Activated CD4-positive, alpha-beta T cell treated with anti-CD3 and anti-CD28 coated beads, Interleukin-2, amount 10 ng/mL, durations not matched to agents 7 days and 5 days (primary cell): ENCODE results near the gene WWOX. TPM values are rescaled to one million over a fixed set of nuclear protein-coding genes. Genes with fewer than 3 reads are reported as not detected.

ENCODE experiments used
- CTCF ChIA-PET: fragments of 350-600 bp; sonication (Branson Sonifier 250); formaldehyde crosslinking; loops from one replicate; lab custom pipeline; 2021; ENCODE audit warnings: antibody characterized with exemption; lab: Charles Lee
- POLR2A ChIA-PET: fragments of 350-600 bp; sonication (Branson Sonifier 250); formaldehyde crosslinking; loops from one replicate; lab custom pipeline; 2021; ENCODE audit warnings: antibody characterized with exemption; lab: Charles Lee
- DNase-seq: peaks from one replicate; pipeline ENCODE4 v3.0.0-alpha.2; 2020
- H3K27ac Mint-ChIP-seq: one replicate; pipeline ENCODE4 v1.8.0; 2021; ENCODE audit warnings: mild to moderate bottlenecking, moderate library complexity, mixed read lengths
- H3K27me3 Mint-ChIP-seq: one replicate; pipeline ENCODE4 v1.8.0; 2021; ENCODE audit warnings: mixed read lengths
- H3K36me3 Mint-ChIP-seq: one replicate; pipeline ENCODE4 v1.8.0; 2021; ENCODE audit warnings: low read depth, mixed read lengths
- H3K4me1 Mint-ChIP-seq: one replicate; pipeline ENCODE4 v1.8.0; 2021; ENCODE audit warnings: mixed read lengths
- H3K4me3 Mint-ChIP-seq: one replicate; pipeline ENCODE4 v1.8.0; 2021; ENCODE audit warnings: mild to moderate bottlenecking, moderate library complexity, mixed read lengths
- H3K9me3 Mint-ChIP-seq: one replicate; pipeline ENCODE4 v1.8.0; 2021; ENCODE audit warnings: mixed read lengths
- total RNA-seq, 2 experiments: library from RNA; stranded (reverse); gene quantifications; one replicate each; pipeline ENCODE4 v1.2.3, GENCODE V29; 2021

The WWOX gene
- total RNA-seq, 2 experiments from 2014 or later, result 22.2 to 28.9 TPM

DNA sequence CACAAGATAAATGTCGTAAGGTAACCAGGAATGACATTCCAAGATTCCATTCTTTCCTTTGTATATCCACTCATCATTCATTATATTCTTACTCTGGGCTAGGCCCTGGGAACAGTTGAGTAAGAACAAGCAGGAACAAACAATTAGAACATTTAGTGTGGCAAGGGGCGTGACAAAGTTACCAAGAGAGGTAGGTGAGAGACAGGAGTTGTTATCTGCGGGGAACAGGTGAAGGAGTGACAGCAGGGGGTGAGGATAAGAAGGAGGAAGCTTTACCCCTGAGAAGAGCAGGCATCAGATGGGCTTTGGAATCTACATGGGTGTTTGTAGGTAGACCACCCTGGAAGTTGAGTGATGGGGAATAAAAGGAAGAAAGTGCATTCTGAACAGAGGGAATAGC lies 568.9 kb downstream of the WWOX start:
- Mint-ChIP-seq H3K4me1 (no peaks in the 10 kb centered on the region), H3K4me3 (no peak overlapping the region), H3K9me3 (no peaks in the 10 kb centered on the region), H3K27ac (peak overlapping the region; percentile 16), H3K27me3 (no peaks in the 10 kb centered on the region), H3K36me3 (no peaks in the 10 kb centered on the region)
- ChIA-PET CTCF (no interaction called here), POLR2A (no interaction called here)
- DNase-seq, result no peak

DNA sequence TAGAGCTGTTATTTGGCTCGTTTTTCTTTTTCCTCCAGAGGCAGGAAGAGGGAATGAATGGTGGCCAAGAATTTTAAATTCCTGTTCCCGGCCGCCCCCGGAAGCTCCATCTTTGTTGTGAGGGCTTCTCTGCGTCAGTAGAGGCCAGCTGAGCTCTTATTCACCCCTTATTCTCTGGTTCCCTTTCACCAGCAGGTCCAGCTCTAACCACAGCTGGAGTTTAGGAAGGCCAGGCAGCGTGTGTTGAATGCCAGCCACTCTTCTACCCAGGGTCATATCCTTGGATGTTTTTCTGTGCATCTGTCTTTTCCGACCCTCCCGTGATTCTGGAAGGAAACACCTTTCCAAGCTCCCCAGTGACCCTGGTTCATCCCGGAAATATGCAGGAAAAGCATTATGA lies 570.5 kb downstream of the WWOX start:
- Mint-ChIP-seq H3K9me3 (no peaks in the 10 kb centered on the region), H3K36me3 (no peaks in the 10 kb centered on the region), H3K27me3 (no peaks in the 10 kb centered on the region), H3K27ac (no peak overlapping the region), H3K4me3 (no peak overlapping the region), H3K4me1 (no peaks in the 10 kb centered on the region)
- ChIA-PET POLR2A (no interaction called here), CTCF (no interaction called here)
- no peak for DNase-seq

GRCh38 chr16:78672779-78673556 lies 573.5 kb downstream of the WWOX start:
- POLR2A ChIA-PET, result no interaction called here
- Mint-ChIP-seq H3K27ac (no peak overlapping the region), H3K27me3 (no peaks in the 10 kb centered on the region), H3K4me3 (no peak overlapping the region), H3K4me1 (peaks cover 5% of the 10 kb centered on the region), H3K9me3 (no peaks in the 10 kb centered on the region), H3K36me3 (no peaks in the 10 kb centered on the region)
- CTCF ChIA-PET, result interaction anchor here (0.6 kb wide), 1 partner anchor 764 kb away, joined by 4 read pairs; no protein-coding TSS in a partner anchor
- DNase-seq, result no peak

DNA sequence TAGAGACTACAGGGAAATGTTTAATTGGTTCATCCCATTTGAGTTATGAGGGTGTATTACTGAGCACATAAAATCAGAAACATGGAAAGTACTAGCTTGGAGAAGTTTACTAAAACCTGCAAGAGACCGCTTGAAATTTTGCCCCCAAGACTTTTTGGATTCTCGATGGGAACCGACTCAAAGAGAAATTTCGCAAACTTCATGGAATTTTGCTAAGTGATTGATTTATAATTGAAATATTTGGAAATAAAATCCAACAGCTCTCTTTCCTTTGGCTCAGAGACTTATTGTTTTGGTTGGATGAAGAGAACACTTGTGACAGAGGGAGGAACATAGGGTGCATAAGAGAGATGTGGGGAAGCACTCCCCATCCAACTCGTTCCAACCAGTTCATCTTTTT lies 574.4 kb downstream of the WWOX start:
- no peaks in the 10 kb centered on the region for H3K27me3 Mint-ChIP-seq
- peaks cover 5% of the 10 kb centered on the region for H3K4me1 Mint-ChIP-seq
- ChIA-PET CTCF (interaction anchor here (0.6 kb wide), 1 partner anchor 445 kb away, joined by 3 read pairs; no protein-coding TSS in a partner anchor), POLR2A (no interaction called here)
- no peaks in the 10 kb centered on the region for H3K36me3 Mint-ChIP-seq
- DNase-seq, result no peak
- H3K4me3 Mint-ChIP-seq, result no peak overlapping the region
- no peaks in the 10 kb centered on the region for H3K9me3 Mint-ChIP-seq
- H3K27ac Mint-ChIP-seq, result no peak overlapping the region

DNA sequence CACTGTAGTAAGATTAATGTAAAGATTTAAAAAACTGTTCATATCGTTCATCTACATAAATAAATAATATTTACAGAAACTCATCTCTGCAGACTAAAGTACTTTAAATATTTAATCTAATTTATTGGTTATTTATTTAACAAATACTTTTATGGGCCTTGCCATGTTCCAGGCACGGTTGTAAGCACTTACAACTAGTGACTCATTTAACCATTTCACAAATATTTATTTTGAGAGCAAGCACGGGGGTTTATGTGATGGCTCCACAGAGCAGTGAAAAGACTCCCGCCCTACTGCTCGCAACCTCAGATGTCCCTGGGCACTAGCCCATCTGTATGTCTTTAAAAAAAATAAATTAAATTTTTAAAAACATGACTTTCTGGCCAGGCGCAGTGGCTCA lies 575.9 kb downstream of the WWOX start:
- DNase-seq, result no peak
- H3K4me1 Mint-ChIP-seq, result peaks cover 5% of the 10 kb centered on the region
- no peaks in the 10 kb centered on the region for H3K9me3 Mint-ChIP-seq
- CTCF ChIA-PET, result no interaction called here
- H3K27me3 Mint-ChIP-seq, result no peaks in the 10 kb centered on the region
- H3K36me3 Mint-ChIP-seq, result no peaks in the 10 kb centered on the region
- POLR2A ChIA-PET, result no interaction called here
- H3K4me3 Mint-ChIP-seq, result no peak overlapping the region
- no peak overlapping the region for H3K27ac Mint-ChIP-seq

- no peak for DNase-seq
- Mint-ChIP-seq H3K36me3 (no peaks in the 10 kb centered on the region), H3K27me3 (no peaks in the 10 kb centered on the region), H3K4me1 (peaks cover 5% of the 10 kb centered on the region), H3K27ac (no peak overlapping the region), H3K9me3 (no peaks in the 10 kb centered on the region), H3K4me3 (no peak overlapping the region)
- POLR2A ChIA-PET, result no interaction called here
- CTCF ChIA-PET, result interaction anchor here (0.7 kb wide), 1 partner anchor 604 kb away, joined by 3 read pairs; no protein-coding TSS in a partner anchor
Observed at GRCh38 chr16:78675951-78676792, 576.7 kb downstream of the WWOX start.

DNA sequence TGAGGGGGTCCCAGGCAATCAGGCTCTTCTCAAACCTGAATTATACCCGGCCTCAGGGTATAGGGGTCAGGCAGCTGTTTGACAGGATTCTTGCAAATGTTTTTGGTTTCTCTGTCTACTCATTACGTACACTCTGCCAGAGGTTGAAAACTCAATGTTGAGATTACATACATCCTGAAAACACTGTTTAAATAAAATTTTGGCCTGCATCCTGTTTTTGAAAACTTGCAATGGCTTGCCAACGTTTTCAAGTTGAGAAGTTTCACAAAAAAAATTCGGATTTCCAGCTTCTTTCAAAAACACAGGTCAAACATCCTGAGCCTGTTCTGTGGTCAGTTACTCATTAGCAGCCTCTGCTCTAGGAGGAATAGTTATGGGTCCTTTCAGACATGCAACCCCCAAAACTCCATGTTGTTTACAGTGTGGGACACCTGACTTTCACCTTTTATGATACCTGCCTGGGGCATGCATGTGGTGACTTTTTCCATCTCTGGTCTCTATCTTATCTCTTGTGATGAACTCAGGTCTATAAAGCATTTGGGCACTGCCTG lies 577.8 kb downstream of the WWOX start:
- no peaks in the 10 kb centered on the region for H3K27me3 Mint-ChIP-seq
- H3K4me3 Mint-ChIP-seq, result no peak overlapping the region
- no peak overlapping the region for H3K27ac Mint-ChIP-seq
- ChIA-PET POLR2A (no interaction called here), CTCF (no interaction called here)
- H3K4me1 Mint-ChIP-seq, result peaks cover 5% of the 10 kb centered on the region
- no peak for DNase-seq
- H3K9me3 Mint-ChIP-seq, result no peaks in the 10 kb centered on the region
- no peaks in the 10 kb centered on the region for H3K36me3 Mint-ChIP-seq

DNA sequence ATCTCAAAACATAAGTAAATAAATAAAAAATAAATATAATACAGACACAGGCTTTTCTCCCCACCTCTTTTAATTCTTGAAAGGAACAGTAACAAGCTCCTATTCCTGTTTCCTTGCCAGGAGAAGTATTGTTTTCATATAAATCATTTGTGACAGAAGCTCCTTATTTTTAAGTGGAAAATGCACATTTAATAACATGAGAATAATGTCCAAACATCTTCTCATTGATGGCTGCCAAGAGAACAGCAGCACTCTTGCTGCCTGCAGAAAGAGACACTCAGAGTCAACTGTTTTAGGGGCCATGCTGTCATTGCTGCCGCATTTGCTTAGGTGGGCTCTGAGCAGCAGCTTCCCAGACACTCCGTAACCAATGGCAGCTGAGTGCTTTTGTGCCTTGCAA lies 580.1 kb downstream of the WWOX start:
- Mint-ChIP-seq H3K36me3 (no peaks in the 10 kb centered on the region), H3K27me3 (no peaks in the 10 kb centered on the region), H3K9me3 (no peaks in the 10 kb centered on the region), H3K4me3 (no peak overlapping the region), H3K27ac (no peak overlapping the region), H3K4me1 (peaks cover 5% of the 10 kb centered on the region)
- no peak for DNase-seq
- ChIA-PET CTCF (no interaction called here), POLR2A (no interaction called here)

DNA sequence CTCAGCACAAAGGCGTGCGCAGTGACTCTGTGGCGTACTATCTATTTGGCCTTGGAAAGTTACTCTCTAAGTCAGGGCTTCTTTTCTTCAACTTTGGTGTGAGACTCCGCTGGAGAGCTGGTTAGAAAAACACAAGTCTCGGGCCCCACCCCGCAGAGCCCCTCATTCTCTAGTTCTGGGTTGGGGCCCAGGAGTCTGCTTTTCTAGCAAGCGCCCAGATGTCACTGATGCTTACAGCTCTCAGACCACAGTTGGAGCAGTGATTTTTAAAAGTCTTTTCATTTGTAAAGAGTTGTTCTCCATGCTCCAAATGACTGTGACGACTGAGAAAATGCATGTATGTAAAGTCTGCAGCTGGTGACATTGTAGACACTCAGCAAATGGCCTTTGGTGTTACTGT lies 582.3 kb downstream of the WWOX start:
- H3K4me3 Mint-ChIP-seq, result no peak overlapping the region
- H3K4me1 Mint-ChIP-seq, result peaks cover 5% of the 10 kb centered on the region
- H3K27me3 Mint-ChIP-seq, result no peaks in the 10 kb centered on the region
- no peaks in the 10 kb centered on the region for H3K36me3 Mint-ChIP-seq
- H3K27ac Mint-ChIP-seq, result no peak overlapping the region
- H3K9me3 Mint-ChIP-seq, result no peaks in the 10 kb centered on the region
- no peak for DNase-seq
- ChIA-PET CTCF (no interaction called here), POLR2A (no interaction called here)

- H3K4me3 Mint-ChIP-seq, result no peak overlapping the region
- no peaks in the 10 kb centered on the region for H3K36me3 Mint-ChIP-seq
- no peak for DNase-seq
- no peaks in the 10 kb centered on the region for H3K4me1 Mint-ChIP-seq
- ChIA-PET CTCF (no interaction called here), POLR2A (no interaction called here)
- H3K9me3 Mint-ChIP-seq, result peaks cover under 1% of the 10 kb centered on the region
- no peak overlapping the region for H3K27ac Mint-ChIP-seq
- no peaks in the 10 kb centered on the region for H3K27me3 Mint-ChIP-seq
Observed at GRCh38 chr16:78684030-78684611, 584.7 kb downstream of the WWOX start.

DNA sequence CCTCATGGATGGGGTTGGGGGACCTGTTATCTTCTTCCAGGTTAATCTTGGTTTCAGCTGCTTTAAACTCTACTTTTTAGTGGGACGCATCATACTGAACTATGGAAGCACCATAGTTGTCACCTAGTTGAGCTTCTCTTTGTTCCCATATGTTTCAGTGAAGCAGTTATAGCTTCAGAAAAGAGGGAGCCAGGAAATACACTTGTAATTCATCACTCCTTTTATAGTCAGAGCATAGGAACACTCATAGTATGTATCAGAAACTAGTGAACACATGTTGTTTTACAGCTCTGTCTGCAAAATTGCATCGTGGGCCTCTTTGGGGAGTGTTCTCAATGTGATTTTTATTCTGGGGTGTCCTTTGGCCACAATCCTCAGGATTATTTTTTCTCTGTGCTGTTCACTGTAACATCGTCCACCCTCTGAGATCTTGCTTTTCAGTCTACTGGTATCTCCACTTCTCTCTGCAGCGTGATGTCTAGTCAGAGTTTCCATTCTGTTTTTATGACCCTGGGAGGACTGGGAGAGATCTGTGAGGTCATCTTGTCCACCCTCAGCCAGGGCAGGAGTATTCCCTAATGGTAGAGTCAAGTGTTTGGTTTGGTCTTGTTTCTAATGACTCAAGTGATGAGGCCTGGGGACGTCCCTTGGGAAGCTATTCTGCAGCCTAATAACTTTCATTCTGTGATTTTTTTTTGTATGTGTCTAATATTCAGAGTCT lies 585.4 kb downstream of the WWOX start:
- Mint-ChIP-seq H3K27me3 (no peaks in the 10 kb centered on the region), H3K27ac (no peak overlapping the region), H3K36me3 (no peaks in the 10 kb centered on the region), H3K4me1 (no peaks in the 10 kb centered on the region), H3K9me3 (peaks cover 4% of the 10 kb centered on the region), H3K4me3 (no peak overlapping the region)
- ChIA-PET CTCF (no interaction called here), POLR2A (no interaction called here)
- DNase-seq, result no peak

GRCh38 chr16:78686601-78687000 lies 587.1 kb downstream of the WWOX start:
- DNase-seq, result no peak
- Mint-ChIP-seq H3K36me3 (no peaks in the 10 kb centered on the region), H3K27ac (no peak overlapping the region), H3K9me3 (peaks cover 4% of the 10 kb centered on the region), H3K4me3 (no peak overlapping the region), H3K27me3 (no peaks in the 10 kb centered on the region), H3K4me1 (no peaks in the 10 kb centered on the region)
- CTCF ChIA-PET, result interaction anchor here (0.5 to 0.6 kb wide), 2 partner anchors 71 to 315 kb away, joined by 3 read pairs; no protein-coding TSS in a partner anchor
- POLR2A ChIA-PET, result no interaction called here
